GM23248 (cell line): Measurements from ENCODE around the gene TAB2.

Source experiments
- EZH2 ChIP-seq: fragments of 200-600 bp; sonication (generic); IDR thresholded peaks from 2 replicates; pipeline ENCODE4 v1.6.1; 2018; ENCODE audit warnings: antibody characterized with exemption, mild to moderate bottlenecking; ENCODE audit not compliant: insufficient read depth, poor library complexity, severe bottlenecking
- EZH2phosphoT487 ChIP-seq: fragments of 200-600 bp; sonication (generic); IDR thresholded peaks from 2 replicates; pipeline ENCODE4 v1.6.1; 2018; ENCODE audit warnings: antibody characterized with exemption, moderate library complexity, mild to moderate bottlenecking, low read depth; ENCODE audit not compliant: insufficient read depth

DNA sequence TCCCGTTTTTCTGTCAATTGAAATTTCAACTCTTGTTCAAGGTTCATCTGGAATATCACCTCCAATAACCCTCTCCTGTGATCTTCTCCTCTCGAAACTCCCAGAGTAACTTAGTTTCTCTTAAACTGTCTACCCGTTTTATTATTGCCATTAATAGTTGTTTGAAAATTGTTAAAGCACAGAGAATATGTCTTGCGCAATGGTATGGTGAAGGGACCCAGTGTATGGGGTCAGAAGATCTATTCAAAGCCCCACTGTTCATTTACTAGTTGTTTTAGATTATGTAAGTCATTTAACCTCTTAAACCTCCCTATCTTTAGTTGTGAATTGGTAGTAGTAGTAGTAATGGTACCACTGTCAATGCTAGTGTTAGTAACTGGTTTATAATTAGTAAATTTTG is 6.2 kb upstream of the TAB2 start:
- TF ChIP-seq EZH2 (no peak), EZH2phosphoT487 (no peak)
